Measurements from ENCODE around the gene DNAH17.

- TF ChIP-seq CTCF (IDR thresholded peaks at IDR 0.05) (no peak), POLR2A (IDR thresholded peaks at IDR 0.05) (no peak)
These were observed 145.6 kb downstream of the DNAH17 start for GRCh38 chr17:78431692-78431958.
